Neural crest cell (in vitro differentiated cells): Measurements from ENCODE around the gene RPL39. TPM values are rescaled to one million over a fixed set of nuclear protein-coding genes. Genes with fewer than 3 reads are reported as not detected.
"Not testable (repeated sequence)": the region's sequence is repeated elsewhere in the genome, so short reads cannot be mapped to it uniquely, and the experiment has no call there.

Source experiments
- DNase-seq: peaks from one replicate; pipeline ENCODE4 v3.0.0; 2021; ENCODE audit warnings: low read depth, mixed read lengths, low spot score
- H3K27ac Mint-ChIP-seq: one replicate; pipeline ENCODE4 v1.8.0; 2021; ENCODE audit warnings: mild to moderate bottlenecking, mixed read lengths; ENCODE audit not compliant: unreplicated experiment
- H3K27me3 Mint-ChIP-seq: 2 replicates; pipeline ENCODE4 v1.8.0; 2021; ENCODE audit warnings: low read depth, mild to moderate bottlenecking, mixed read lengths
- H3K36me3 Mint-ChIP-seq: 2 replicates; pipeline ENCODE4 v1.8.0; 2021; ENCODE audit warnings: low read depth, mild to moderate bottlenecking, mixed read lengths
- H3K4me1 Mint-ChIP-seq: 2 replicates; pipeline ENCODE4 v1.8.0; 2021; ENCODE audit warnings: mixed read lengths
- H3K4me3 Mint-ChIP-seq: one replicate; pipeline ENCODE4 v1.8.0; 2021; ENCODE audit warnings: mild to moderate bottlenecking, mixed read lengths
- H3K9me3 Mint-ChIP-seq: 2 replicates; pipeline ENCODE4 v1.8.0; 2021; ENCODE audit warnings: mixed read lengths
- total RNA-seq: library from RNA; stranded (reverse); gene quantifications from 2 replicates; pipeline ENCODE4 v1.2.1, GENCODE V29; 2021
- TF ChIP-seq, protein P1 (sequence below): fragments of 200-600 bp; sonication (generic); conservative IDR thresholded peaks from 2 replicates; pipeline ENCODE4 v1.5.0; 2021; ENCODE audit warnings: antibody characterized with exemption, mild to moderate bottlenecking

RPL39 gene
- total RNA-seq, 1 donor from 2014 or later = 2,047 TPM

GRCh38 chrX:119817130-119817690, 25.8 kb upstream of the RPL39 start:
- Mint-ChIP-seq H3K9me3 (peaks cover 2% of the 10 kb centered on the region), H3K27me3 (no peaks in the 10 kb centered on the region), H3K4me3 (no peak overlapping the region), H3K4me1 (no peaks in the 10 kb centered on the region), H3K27ac (no peak overlapping the region), H3K36me3 (peaks cover 4% of the 10 kb centered on the region)
- DNase-seq = no peak
- TF ChIP-seq, protein P1, sequence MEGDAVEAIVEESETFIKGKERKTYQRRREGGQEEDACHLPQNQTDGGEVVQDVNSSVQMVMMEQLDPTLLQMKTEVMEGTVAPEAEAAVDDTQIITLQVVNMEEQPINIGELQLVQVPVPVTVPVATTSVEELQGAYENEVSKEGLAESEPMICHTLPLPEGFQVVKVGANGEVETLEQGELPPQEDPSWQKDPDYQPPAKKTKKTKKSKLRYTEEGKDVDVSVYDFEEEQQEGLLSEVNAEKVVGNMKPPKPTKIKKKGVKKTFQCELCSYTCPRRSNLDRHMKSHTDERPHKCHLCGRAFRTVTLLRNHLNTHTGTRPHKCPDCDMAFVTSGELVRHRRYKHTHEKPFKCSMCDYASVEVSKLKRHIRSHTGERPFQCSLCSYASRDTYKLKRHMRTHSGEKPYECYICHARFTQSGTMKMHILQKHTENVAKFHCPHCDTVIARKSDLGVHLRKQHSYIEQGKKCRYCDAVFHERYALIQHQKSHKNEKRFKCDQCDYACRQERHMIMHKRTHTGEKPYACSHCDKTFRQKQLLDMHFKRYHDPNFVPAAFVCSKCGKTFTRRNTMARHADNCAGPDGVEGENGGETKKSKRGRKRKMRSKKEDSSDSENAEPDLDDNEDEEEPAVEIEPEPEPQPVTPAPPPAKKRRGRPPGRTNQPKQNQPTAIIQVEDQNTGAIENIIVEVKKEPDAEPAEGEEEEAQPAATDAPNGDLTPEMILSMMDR = no peak

GRCh38 chrX:119816300-119816699, 24.9 kb upstream of the RPL39 start:
- Mint-ChIP-seq H3K27ac (no peak overlapping the region), H3K36me3 (peaks cover 4% of the 10 kb centered on the region), H3K9me3 (peaks cover 2% of the 10 kb centered on the region), H3K27me3 (no peaks in the 10 kb centered on the region), H3K4me1 (no peaks in the 10 kb centered on the region), H3K4me3 (no peak overlapping the region)
- no peak for DNase-seq
- TF ChIP-seq, protein P1 = no peak

GRCh38 chrX:119809185-119809666, 17.8 kb upstream of the RPL39 start:
- Mint-ChIP-seq H3K27me3 (no peaks in the 10 kb centered on the region), H3K36me3 (peaks cover 4% of the 10 kb centered on the region), H3K27ac (no peak overlapping the region), H3K9me3 (peaks cover 2% of the 10 kb centered on the region), H3K4me3 (no peak overlapping the region), H3K4me1 (no peaks in the 10 kb centered on the region)
- TF ChIP-seq, protein P1 = no peak
- DNase-seq = no peak

GRCh38 chrX:119808461-119808860, 17.0 kb upstream of the RPL39 start:
- not testable (repeated sequence) for H3K36me3 Mint-ChIP-seq, H3K4me3 Mint-ChIP-seq, DNase-seq, H3K4me1 Mint-ChIP-seq, H3K27me3 Mint-ChIP-seq, H3K9me3 Mint-ChIP-seq, H3K27ac Mint-ChIP-seq

DNA sequence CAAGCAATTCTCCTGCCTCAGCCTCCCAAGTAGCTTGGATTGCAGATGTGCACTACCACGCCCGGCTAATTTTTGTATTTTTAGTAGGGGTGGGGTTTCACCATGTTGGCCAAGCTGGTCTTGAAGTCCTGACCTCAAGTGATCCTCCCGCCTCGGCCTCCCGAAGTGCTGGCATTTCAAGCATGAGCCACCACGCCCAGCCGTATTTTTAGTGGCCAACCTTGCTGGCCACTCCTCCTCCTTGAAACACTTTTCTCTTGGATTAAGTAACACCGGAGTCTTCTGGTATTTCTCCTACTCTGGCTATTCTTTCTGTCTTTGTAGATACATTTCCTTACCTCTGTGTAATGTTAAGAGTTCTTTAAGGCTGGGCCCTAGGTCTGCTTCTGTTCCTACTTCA, 11.1 kb upstream of the RPL39 start:
- no peak for DNase-seq
- Mint-ChIP-seq H3K4me3 (no peak overlapping the region), H3K9me3 (peaks cover 2% of the 10 kb centered on the region), H3K4me1 (no peaks in the 10 kb centered on the region), H3K27ac (no peak overlapping the region), H3K36me3 (peaks cover 7% of the 10 kb centered on the region), H3K27me3 (no peaks in the 10 kb centered on the region)
- TF ChIP-seq, protein P1 = no peak

DNA sequence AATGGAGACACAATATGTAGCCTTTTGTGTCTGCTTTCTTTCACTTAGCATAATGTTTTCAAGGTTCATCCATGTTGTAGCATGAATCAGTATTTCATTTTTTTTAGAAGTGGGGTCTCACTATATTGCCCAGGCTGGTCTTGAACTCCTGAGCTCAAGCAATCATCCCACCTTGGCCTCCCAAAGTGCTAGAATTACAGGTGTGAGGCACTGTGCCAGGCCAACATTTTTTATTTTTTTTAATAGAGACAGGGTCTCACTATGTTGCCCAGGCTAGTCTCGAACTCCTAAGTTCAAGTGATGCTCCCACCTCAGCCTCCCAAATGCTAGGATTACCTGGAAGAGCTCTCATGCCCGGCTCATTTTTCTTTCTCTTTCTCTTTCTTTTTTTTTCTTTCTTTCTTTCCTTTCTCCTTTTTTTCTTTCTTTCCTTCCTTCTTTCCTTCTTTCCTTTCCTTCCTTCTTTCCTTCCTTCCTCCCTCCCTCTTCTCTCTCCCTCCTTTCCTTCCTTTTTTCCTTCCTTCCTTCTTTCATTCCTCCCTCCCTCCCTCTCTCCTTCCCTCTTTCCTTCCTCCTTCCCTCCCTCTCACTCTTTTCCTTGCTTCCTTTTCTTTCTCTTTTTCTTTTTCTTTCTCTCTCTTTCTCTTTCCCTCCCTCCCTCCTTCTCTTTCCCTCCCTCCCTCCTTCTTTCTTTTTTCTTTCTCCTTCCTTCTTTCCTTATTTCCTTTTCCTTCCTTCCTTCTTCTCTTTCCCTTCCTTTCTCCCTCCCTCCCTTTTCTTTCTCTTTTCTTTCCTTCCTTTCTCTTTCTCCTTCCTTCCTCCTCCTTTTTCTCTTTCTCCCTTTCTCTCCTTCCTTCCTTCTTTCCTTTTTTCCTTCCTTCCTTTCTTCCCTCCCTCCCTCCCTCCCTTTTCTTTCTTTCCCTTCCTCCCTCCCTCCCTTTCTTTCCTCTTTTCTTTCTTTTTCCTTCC, 10.1 kb upstream of the RPL39 start:
- Mint-ChIP-seq H3K4me1 (no peaks in the 10 kb centered on the region), H3K9me3 (peaks cover 2% of the 10 kb centered on the region), H3K27ac (no peak overlapping the region), H3K36me3 (peaks cover 5% of the 10 kb centered on the region), H3K4me3 (no peak overlapping the region), H3K27me3 (no peaks in the 10 kb centered on the region)
- TF ChIP-seq, protein P1 = no peak
- DNase-seq = no peak
